Breast epithelium (tissue), 4 donors: ENCODE data around the gene ALDH1A1. TPM values are rescaled to one million over a fixed set of nuclear protein-coding genes. Genes with fewer than 3 reads are reported as not detected.

Experiments
- DNase-seq, 2 donors: peaks; one replicate each; pipeline ENCODE4 v3.0.0-alpha.2; 2019; ENCODE audit warnings: low spot score in 2 of 2
- H3K27ac ChIP-seq, 2 donors: fragments of 200-600 bp; sonication (generic) in 1 of 2; one replicate each; pipeline ENCODE4 v1.5.1; 2016 to 2019; ENCODE audit warnings: mild to moderate bottlenecking in 1 of 2
- H3K27me3 ChIP-seq, 2 donors: fragments of 200-600 bp; sonication (generic) in 1 of 2; one replicate each; pipeline versions ENCODE4 v1.5.1 to v1.6.0; 2017 to 2019; ENCODE audit warnings: control low read depth in 1 of 2, mild to moderate bottlenecking in 1 of 2
- H3K36me3 ChIP-seq: fragments of 200-600 bp; one replicate; pipeline ENCODE4 v1.5.1; 2019
- H3K4me1 ChIP-seq, 2 donors: fragments of 200-600 bp; sonication (generic); one replicate each; pipeline ENCODE4 v1.5.1; 2016 to 2019; ENCODE audit warnings: control low read depth in 1 of 2
- H3K4me3 ChIP-seq, 3 donors: fragments of 200-600 bp; sonication (generic); 1 replicate in 2 of 3; 2 replicates in 1 of 3; pipeline ENCODE4 v1.5.1; 2016 to 2019; ENCODE audit warnings: mild to moderate bottlenecking in 3 of 3, moderate library complexity in 2 of 3
- H3K9me3 ChIP-seq, 2 donors: fragments of 200-600 bp; sonication (generic) in 1 of 2; one replicate each; pipeline ENCODE4 v1.5.1; 2016 to 2019; ENCODE audit warnings: control low read depth in 1 of 2
- POLR2A ChIP-seq: fragments of 450-650 bp; IDR thresholded peaks from one replicate; pipeline ENCODE4 v1.6.1; 2016; ENCODE audit warnings: antibody characterized with exemption, mild to moderate bottlenecking, moderate library complexity
- POLR2AphosphoS5 ChIP-seq, 3 donors: sonication (generic); formaldehyde crosslinking; IDR thresholded peaks; one replicate each; pipeline ENCODE4 v1.6.1; 2017; ENCODE audit warnings: antibody characterized with exemption in 3 of 3
- intact Hi-C: fragments of 100-400 bp; cut with DNase I; formaldehyde crosslinking; loops from one replicate; pipeline ENCODE4 v1.15.1; 2023; ENCODE audit warnings: low total_unique reads
- total RNA-seq, 3 donors: library from RNA; depleted of rRNA; stranded (reverse); fragments of >200 nt; gene quantifications; one replicate each; pipeline ENCODE4 v1.1.0, GENCODE V29; 2016
- TF ChIP-seq, protein P1 (sequence below), 3 donors: fragments of 450-650 bp; IDR thresholded peaks; one replicate each; pipeline ENCODE4 v1.5.1; 2016 to 2017; ENCODE audit warnings: antibody characterized with exemption in 3 of 3, mild to moderate bottlenecking in 3 of 3, moderate library complexity in 3 of 3

Gene ALDH1A1
- total RNA-seq, 3 donors from 2014 or later = 67.2 to 233 (median 80.1) TPM

- H3K27me3 ChIP-seq = no peaks in the 10 kb centered on the region
- H3K4me1 ChIP-seq = no peaks in the 10 kb centered on the region
- intact Hi-C loops = no loop called here
- H3K36me3 ChIP-seq = no peaks in the 10 kb centered on the region
- H3K4me3 ChIP-seq = no peak overlapping the region
- no peak for TF ChIP-seq POLR2AphosphoS5 (IDR thresholded peaks at IDR 0.05)
- TF ChIP-seq, protein P1, sequence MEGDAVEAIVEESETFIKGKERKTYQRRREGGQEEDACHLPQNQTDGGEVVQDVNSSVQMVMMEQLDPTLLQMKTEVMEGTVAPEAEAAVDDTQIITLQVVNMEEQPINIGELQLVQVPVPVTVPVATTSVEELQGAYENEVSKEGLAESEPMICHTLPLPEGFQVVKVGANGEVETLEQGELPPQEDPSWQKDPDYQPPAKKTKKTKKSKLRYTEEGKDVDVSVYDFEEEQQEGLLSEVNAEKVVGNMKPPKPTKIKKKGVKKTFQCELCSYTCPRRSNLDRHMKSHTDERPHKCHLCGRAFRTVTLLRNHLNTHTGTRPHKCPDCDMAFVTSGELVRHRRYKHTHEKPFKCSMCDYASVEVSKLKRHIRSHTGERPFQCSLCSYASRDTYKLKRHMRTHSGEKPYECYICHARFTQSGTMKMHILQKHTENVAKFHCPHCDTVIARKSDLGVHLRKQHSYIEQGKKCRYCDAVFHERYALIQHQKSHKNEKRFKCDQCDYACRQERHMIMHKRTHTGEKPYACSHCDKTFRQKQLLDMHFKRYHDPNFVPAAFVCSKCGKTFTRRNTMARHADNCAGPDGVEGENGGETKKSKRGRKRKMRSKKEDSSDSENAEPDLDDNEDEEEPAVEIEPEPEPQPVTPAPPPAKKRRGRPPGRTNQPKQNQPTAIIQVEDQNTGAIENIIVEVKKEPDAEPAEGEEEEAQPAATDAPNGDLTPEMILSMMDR (IDR thresholded peaks at IDR 0.05) = no peak
- TF ChIP-seq POLR2A = no peak
- no peak overlapping the region for H3K27ac ChIP-seq
- no peak for DNase-seq
- H3K9me3 ChIP-seq = no peaks in the 10 kb centered on the region
Measured at GRCh38 chr9:72986522-72987116, 33.8 kb upstream of the ALDH1A1 start.

DNA sequence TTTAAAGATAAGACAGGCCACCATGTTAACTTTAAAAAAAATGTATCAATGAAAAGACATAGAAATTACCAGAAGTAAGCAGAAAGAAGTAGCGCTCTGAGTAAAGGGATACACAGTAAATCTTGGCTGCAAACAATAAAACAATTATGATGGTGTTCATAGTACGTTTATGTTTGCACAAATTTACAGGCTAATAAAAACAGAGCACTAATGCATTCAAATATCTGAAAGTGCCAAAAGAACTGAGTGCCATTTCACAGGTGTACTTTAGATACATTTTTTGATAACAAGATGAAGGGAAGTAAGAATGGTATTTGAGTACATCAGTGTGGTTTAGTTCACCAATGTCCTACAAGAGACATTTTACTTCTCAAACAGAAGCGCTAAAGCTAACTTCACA is 32.9 kb upstream of the ALDH1A1 start:
- Histone ChIP-seq H3K4me3 (no peak overlapping the region), H3K9me3 (no peaks in the 10 kb centered on the region), H3K27me3 (no peaks in the 10 kb centered on the region), H3K36me3 (no peaks in the 10 kb centered on the region), H3K4me1 (no peaks in the 10 kb centered on the region), H3K27ac (no peak overlapping the region)
- intact Hi-C loops = no loop called here
- TF ChIP-seq, protein P1 (IDR thresholded peaks at IDR 0.05) = no peak
- no peak for TF ChIP-seq POLR2A
- no peak for TF ChIP-seq POLR2AphosphoS5 (IDR thresholded peaks at IDR 0.05)
- no peak for DNase-seq

DNA sequence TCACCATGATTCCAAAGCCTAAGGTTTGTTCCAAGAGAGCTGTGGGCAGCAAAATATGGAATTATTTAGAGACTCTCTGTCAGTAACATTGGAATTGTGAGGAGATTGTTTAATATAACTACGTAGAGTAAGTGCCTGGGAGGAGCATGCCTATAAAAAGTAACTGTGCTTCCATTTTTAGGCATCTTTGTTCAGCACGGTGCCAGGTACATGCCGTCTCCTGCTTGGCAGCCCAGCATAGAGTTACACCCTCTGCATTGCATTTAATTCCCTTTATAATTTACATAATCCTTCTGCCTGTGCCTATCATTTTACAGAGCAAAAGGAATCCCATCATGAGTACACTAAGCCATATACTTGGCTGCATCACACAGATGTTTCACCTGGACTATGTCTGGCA is 32.1 kb upstream of the ALDH1A1 start:
- H3K27me3 ChIP-seq = no peaks in the 10 kb centered on the region
- no peak overlapping the region for H3K4me3 ChIP-seq
- H3K27ac ChIP-seq = no peak overlapping the region
- no peaks in the 10 kb centered on the region for H3K36me3 ChIP-seq
- no peaks in the 10 kb centered on the region for H3K4me1 ChIP-seq
- intact Hi-C loops = no loop called here
- no peak for DNase-seq
- no peaks in the 10 kb centered on the region for H3K9me3 ChIP-seq
- TF ChIP-seq POLR2AphosphoS5 (IDR thresholded peaks at IDR 0.05) (no peak), POLR2A (no peak)
- TF ChIP-seq, protein P1 (IDR thresholded peaks at IDR 0.05) = no peak

GRCh38 chr9:72984226-72984947 is 31.5 kb upstream of the ALDH1A1 start:
- Histone ChIP-seq H3K4me3 (no peak overlapping the region), H3K4me1 (no peaks in the 10 kb centered on the region), H3K27ac (no peak overlapping the region), H3K9me3 (no peaks in the 10 kb centered on the region), H3K36me3 (no peaks in the 10 kb centered on the region), H3K27me3 (no peaks in the 10 kb centered on the region)
- DNase-seq = no peak
- TF ChIP-seq POLR2A = no peak
- TF ChIP-seq POLR2AphosphoS5 (IDR thresholded peaks at IDR 0.05) = no peak
- TF ChIP-seq, protein P1 (IDR thresholded peaks at IDR 0.05) = no peak
- intact Hi-C loops = no loop called here

DNA sequence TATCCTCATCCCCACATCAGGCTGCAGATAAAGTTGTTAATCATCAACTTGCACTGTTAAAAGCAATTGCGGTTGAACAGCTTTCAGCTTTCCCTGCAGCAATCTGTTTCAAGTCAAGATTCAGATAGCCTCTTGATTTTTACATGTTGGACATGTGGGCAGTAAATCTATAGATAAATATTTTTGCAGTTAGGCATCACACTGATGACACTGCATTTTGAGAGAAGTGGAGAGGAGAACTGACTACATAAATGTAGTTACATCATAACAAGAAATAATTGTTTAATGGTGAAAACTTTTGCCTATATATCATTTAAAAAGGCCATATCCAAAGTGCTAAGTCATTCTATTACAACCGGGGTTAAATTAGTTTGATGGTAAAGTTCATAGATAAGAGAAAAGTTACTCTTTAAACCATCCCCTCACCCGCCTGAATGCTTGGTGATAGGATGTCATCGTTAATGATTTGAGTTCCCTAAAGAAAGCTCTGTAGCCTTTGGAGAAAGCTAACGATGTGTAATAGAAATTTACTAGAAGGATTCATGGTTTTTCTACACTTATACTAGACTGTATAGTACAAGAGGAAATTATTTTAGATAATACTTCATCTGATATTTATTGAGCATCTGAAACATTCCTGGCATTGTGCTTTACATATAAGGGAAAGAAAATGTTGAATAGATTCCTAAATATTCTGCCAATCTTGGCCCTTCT is 30.8 kb upstream of the ALDH1A1 start:
- H3K27me3 ChIP-seq = no peaks in the 10 kb centered on the region
- H3K9me3 ChIP-seq = no peaks in the 10 kb centered on the region
- no peak overlapping the region for H3K4me3 ChIP-seq
- intact Hi-C loops = no loop called here
- no peaks in the 10 kb centered on the region for H3K4me1 ChIP-seq
- TF ChIP-seq, protein P1 (IDR thresholded peaks at IDR 0.05) = no peak
- TF ChIP-seq POLR2A (no peak), POLR2AphosphoS5 (IDR thresholded peaks at IDR 0.05) (no peak)
- no peaks in the 10 kb centered on the region for H3K36me3 ChIP-seq
- no peak overlapping the region for H3K27ac ChIP-seq
- DNase-seq = no peak
